GM23248 (cell line): Measurements from ENCODE around the gene CALN1.

Experiments used
- EZH2 ChIP-seq: fragments of 200-600 bp; sonication (generic); IDR thresholded peaks from 2 replicates; pipeline ENCODE4 v1.6.1; 2018; ENCODE audit warnings: antibody characterized with exemption, mild to moderate bottlenecking; ENCODE audit not compliant: insufficient read depth, poor library complexity, severe bottlenecking
- EZH2phosphoT487 ChIP-seq: fragments of 200-600 bp; sonication (generic); IDR thresholded peaks from 2 replicates; pipeline ENCODE4 v1.6.1; 2018; ENCODE audit warnings: antibody characterized with exemption, moderate library complexity, mild to moderate bottlenecking, low read depth; ENCODE audit not compliant: insufficient read depth

DNA sequence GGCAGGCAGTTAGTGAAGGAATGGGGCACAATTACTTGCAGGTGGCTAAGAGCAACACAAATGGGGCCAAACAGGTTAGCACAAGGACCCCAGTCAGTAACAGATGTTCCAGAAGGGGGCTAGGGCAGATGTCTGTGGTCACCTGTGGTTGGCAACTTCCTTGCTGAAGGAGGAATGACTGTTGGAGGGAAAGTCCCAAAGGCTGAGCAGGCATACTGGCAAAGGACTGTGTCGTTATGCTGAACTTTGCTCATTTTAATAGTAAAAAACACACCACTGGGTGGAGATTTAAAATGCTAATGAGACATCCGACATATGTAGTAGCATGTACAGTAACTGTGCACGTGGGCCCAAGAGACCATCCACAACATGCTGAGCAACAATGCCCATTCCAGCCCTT, 511.6 kb downstream of the CALN1 start:
- TF ChIP-seq EZH2phosphoT487 (no peak), EZH2 (no peak)
